ENCODE results near the gene CEBPB.

DNA sequence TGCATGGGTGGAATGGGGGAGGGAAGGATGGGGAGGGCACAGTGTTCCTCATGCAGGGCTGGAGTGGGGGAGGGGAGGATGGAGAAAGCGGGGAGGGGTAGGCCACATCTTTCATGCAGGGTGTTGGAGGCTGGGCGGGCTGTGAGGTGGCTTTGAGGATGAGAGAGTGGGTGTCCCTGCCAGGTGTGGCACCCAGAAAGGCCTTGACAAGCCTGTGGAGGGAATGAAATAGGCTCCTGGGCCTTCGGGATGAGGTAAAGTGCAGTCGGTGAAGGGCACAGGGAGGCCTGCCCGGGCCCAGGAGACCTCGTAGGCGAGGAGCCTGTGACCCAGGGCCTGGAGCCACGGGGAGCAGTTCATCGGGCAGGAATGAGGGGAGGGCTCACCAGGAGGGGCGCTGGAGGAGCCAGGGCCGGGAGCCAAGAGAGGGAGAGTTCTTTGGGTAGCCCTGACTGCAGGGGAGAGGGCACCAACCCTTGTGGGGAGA, 7.6 kb downstream of the CEBPB start:
- TF ChIP-seq, protein P1, sequence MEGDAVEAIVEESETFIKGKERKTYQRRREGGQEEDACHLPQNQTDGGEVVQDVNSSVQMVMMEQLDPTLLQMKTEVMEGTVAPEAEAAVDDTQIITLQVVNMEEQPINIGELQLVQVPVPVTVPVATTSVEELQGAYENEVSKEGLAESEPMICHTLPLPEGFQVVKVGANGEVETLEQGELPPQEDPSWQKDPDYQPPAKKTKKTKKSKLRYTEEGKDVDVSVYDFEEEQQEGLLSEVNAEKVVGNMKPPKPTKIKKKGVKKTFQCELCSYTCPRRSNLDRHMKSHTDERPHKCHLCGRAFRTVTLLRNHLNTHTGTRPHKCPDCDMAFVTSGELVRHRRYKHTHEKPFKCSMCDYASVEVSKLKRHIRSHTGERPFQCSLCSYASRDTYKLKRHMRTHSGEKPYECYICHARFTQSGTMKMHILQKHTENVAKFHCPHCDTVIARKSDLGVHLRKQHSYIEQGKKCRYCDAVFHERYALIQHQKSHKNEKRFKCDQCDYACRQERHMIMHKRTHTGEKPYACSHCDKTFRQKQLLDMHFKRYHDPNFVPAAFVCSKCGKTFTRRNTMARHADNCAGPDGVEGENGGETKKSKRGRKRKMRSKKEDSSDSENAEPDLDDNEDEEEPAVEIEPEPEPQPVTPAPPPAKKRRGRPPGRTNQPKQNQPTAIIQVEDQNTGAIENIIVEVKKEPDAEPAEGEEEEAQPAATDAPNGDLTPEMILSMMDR (conservative IDR thresholded peaks at IDR 0.05 in 1 of 2, IDR thresholded peaks at IDR 0.05 in 1 of 2; ENCODE audit: low read depth in 1 of 2, low read length in 2 of 2), result no peak
- TF ChIP-seq EZH2 (IDR thresholded peaks at IDR 0.05; ENCODE audit: low read length, missing control alignments), result no peak

All from fibroblast of lung (primary cell).